ENCODE measurements around the gene MFSD2B.
"Not testable (repeated sequence)": the region's sequence is repeated elsewhere in the genome, so short reads cannot be mapped to it uniquely, and the experiment has no call there.

Gene MFSD2B

GRCh38 chr2:24009680-24010476 lies at the start of gene MFSD2B:
Gene MFSD2B (plus strand): TSS chr2:24010085. CDS start chr2:24010097, 12 bp downstream.
- no peak for DNase-seq (ENCODE audit: low read depth)

GRCh38 chr2:23967846-23968245 lies 42.0 kb upstream of the MFSD2B start:
- no peak for DNase-seq (ENCODE audit: low read depth)

GRCh38 chr2:23976883-23977282 lies 33.0 kb upstream of the MFSD2B start:
- no peak for DNase-seq (ENCODE audit: low read depth)

GRCh38 chr2:23988371-23988770 lies 21.5 kb upstream of the MFSD2B start:
- no peak for DNase-seq (ENCODE audit: low read depth)

- DNase-seq (ENCODE audit: low read depth): no peak
These were observed 17.0 kb upstream of the MFSD2B start for GRCh38 chr2:23992931-23993330.

GRCh38 chr2:23993736-23994269 lies 16.1 kb upstream of the MFSD2B start:
- DNase-seq (ENCODE audit: low read depth): no peak

GRCh38 chr2:23994567-23994966 lies 15.3 kb upstream of the MFSD2B start:
- no peak for DNase-seq (ENCODE audit: low read depth)

- DNase-seq (ENCODE audit: low read depth): no peak
These were observed 2.2 kb upstream of the MFSD2B start for GRCh38 chr2:24007693-24008092.

- no peak for DNase-seq (ENCODE audit: low read depth)
These were observed 1.1 kb upstream of the MFSD2B start for GRCh38 chr2:24008672-24009366.

- no peak for DNase-seq (ENCODE audit: low read depth)
These were observed 562 bp upstream of the MFSD2B start for GRCh38 chr2:24009367-24009679.

- DNase-seq (ENCODE audit: low read depth): no peak
These were observed 778 bp downstream of the MFSD2B start for GRCh38 chr2:24010477-24011249.

GRCh38 chr2:24011250-24012104 lies 1.6 kb downstream of the MFSD2B start:
- DNase-seq (ENCODE audit: low read depth): no peak

GRCh38 chr2:24012521-24013188 lies 2.8 kb downstream of the MFSD2B start:
- DNase-seq (ENCODE audit: low read depth): no peak

GRCh38 chr2:24014902-24015301 lies 5.0 kb downstream of the MFSD2B start:
- DNase-seq (ENCODE audit: low read depth): not testable (repeated sequence)

GRCh38 chr2:24015562-24016375 lies 5.9 kb downstream of the MFSD2B start:
- DNase-seq (ENCODE audit: low read depth): no peak

GRCh38 chr2:24016376-24016761 lies 6.5 kb downstream of the MFSD2B start:
- no peak for DNase-seq (ENCODE audit: low read depth)

GRCh38 chr2:24016853-24017703 lies 7.2 kb downstream of the MFSD2B start:
- DNase-seq (ENCODE audit: low read depth): no peak

GRCh38 chr2:24017711-24018110 lies 7.8 kb downstream of the MFSD2B start:
- no peak for DNase-seq (ENCODE audit: low read depth)

GRCh38 chr2:24018241-24018640 lies 8.4 kb downstream of the MFSD2B start:
- no peak for DNase-seq (ENCODE audit: low read depth)
